NCI-H460 (cell line): ENCODE results near the gene HP1BP3. TPM values are rescaled to one million over a fixed set of nuclear protein-coding genes. Genes with fewer than 3 reads are reported as not detected.
"Not testable (repeated sequence)": the region's sequence is repeated elsewhere in the genome, so short reads cannot be mapped to it uniquely, and the experiment has no call there.

Source experiments
- DNase-seq: peaks from one replicate; pipeline ENCODE4 v3.0.0-alpha.2; 2016; ENCODE audit warnings: low read depth; ENCODE audit errors: extremely low read depth
- total RNA-seq: library from RNA; depleted of rRNA; stranded (reverse); fragments of >200 nt; shearing (Covaris generic); gene quantifications from 2 replicates; pipeline ENCODE4 v1.2.3, GENCODE V29; 2014

HP1BP3 gene
- total RNA-seq, 1 experiment from 2014 or later: 154 TPM

GRCh38 chr1:20728371-20729154 is 58.5 kb downstream of the HP1BP3 start:
- no peak for DNase-seq

DNA sequence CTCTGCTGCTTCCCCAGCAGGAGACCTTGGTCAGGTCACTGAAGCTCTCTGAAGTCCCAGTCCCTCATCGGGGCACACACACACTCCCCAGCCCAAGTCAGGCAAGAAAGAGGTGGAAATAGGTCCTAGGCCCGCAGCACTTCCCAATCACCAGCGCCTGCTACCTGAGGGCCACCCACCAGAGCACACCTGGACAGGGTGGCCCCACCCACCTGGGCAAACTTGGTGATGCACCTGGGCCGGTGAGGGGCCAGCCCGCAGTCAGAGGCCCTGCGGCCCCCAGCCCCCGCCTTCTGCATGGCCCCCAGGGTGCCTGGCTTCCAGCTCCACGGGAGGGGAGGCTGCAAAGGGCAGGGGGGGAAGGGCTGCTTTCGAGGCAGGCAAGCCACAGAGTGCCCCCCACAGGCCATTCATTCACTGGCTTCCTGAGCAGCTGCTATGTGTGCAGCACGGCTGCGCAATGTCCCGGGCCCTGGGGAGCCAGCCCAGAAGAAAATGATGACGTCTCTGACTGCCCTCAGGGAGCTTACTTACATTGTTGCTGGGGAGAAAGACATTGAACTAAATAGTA is 59.3 kb downstream of the HP1BP3 start:
- DNase-seq: no peak

DNA sequence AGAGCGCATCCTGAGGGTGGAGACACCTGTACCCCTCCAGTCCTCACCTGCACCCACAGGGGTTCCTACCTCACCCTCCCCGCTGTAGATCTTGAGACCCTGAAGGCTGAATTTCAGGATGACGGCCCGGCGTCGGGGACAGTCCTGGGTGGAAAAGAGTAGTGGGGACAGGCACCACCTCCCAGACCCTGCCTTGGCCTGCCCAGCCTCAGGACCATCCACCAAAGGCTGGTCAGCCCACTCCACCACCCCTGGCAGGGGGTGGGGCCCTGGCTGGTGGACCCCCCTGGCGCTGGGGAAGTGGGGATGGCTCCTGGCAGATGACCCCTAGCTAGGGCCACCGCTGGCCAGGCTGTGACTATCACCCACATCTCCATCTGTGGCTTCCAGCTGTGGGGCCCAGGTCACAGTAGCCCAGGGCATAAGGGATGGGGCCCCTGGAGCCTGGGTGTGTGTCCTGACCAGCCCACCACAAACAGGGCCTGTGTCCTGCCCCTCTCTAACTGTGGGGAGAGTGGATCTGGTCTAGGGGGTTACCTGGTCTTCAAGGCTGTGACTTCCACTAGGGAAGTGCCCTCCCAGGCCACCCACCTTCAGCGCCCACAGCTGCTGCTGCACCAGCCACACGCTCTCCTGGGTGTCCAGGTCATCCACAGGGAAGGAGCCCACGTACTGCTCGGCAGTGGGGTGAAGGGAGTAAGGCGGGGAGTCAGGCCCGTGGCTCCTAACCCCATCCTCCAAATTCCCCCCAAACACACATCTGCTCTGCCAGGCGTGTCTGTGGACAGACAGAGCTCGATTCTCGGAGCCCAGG is 60.0 kb downstream of the HP1BP3 start:
- no peak for DNase-seq

DNA sequence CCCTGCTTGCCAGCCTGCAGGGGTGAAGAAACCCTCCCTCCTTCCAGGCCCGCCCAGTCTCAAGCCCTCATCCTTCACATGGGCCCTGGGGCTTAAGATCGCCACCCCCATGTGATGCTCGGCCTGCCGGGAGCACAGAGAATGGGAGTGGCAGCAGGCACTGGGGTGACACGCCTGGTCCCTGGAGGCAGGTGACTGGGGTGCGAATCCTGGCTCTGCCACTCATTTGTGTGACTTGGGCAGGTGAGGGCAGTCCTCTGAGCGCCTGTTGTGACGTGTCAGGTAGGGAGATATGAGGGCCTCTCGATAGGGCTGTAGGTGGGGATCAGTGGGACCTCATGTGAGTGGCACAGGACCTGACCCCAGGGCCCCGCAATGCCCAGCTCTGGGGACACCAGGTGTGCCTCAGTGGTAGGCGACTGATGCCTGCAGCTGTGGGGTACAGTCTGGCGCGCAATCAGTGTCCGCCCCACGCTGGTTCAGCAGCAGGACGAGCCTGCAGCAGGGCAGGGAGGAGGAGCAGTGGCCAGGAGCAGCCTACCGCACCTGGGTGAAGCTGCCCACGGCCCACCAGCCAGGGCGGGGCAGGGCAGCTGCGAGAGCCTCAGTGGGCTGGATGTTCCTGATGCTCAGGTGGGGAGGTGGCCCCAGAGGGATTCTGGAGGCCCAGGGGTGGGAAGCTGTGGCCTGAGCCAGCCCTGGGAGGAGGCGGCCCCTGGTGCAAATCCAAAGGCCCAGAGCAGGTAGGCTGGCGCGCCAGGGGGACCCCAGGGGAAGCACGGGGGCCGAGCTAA is 60.8 kb downstream of the HP1BP3 start:
- DNase-seq: no peak

- no peak for DNase-seq
These were observed 61.7 kb downstream of the HP1BP3 start for GRCh38 chr1:20725189-20726117.

- DNase-seq: no peak
These were observed 62.5 kb downstream of the HP1BP3 start for GRCh38 chr1:20724364-20725188.

- no peak for DNase-seq
These were observed 63.4 kb downstream of the HP1BP3 start for GRCh38 chr1:20723537-20724363.

- no peak for DNase-seq
These were observed 64.0 kb downstream of the HP1BP3 start for GRCh38 chr1:20723159-20723536.

GRCh38 chr1:20721117-20722061 is 65.7 kb downstream of the HP1BP3 start:
- no peak for DNase-seq

DNA sequence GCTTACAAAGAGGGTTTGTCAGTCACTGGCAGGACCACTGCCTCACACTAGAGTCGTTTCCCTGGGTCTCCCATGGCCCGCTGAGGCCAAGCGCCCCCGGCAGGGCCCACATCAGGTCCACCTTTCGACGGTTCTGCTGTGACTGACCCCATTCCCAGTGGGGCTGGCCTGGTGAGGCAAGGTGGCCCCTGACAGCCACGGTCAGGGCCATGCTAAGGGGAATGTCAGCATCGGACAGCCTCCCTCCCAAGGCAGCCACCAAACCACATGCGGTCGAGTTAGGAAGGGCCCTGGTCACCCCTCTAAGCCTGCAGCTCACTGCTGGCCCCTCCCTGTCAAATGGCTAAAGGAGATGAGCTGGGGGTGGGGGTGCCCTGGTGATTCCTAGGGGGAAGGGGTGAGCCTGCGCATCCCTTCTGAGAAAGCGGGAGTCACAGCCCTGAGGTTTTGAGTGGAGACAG is 66.4 kb downstream of the HP1BP3 start:
- no peak for DNase-seq

DNA sequence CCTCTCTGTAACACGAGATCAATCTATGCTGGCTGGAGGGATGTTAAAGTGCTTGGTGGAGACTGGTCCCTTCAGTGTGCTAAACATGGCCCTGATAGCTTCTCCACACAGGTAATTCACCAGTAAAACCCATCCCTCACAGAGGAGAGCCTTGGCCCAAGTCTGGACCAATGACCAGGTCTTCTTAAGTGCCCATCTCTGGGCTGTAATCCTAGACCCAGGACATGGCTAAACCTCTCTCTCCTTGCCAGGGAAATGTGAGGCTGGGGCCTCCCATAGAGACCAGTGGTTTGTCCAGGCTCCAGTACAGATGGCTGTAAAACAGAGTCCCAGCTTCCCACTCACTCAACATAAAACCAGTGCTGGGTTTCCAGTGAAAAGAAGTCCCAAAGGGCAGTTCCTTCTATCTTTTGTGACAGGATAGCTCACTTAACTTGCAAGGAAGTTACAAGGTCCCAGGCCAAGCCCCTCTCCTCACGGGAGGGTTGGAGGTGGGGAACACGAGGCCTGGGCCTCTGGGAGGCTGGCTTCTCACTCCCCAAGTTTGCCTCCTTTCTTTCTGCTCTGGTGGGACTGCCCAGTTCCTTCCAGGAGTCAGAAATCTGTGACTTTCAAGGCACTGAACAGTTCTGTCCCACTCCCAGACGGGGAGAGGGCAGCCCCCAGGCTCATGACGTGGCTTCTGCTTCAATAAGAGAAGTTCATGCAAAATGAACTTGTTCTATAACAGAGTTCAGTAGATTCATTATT is 67.1 kb downstream of the HP1BP3 start:
- DNase-seq: no peak

DNA sequence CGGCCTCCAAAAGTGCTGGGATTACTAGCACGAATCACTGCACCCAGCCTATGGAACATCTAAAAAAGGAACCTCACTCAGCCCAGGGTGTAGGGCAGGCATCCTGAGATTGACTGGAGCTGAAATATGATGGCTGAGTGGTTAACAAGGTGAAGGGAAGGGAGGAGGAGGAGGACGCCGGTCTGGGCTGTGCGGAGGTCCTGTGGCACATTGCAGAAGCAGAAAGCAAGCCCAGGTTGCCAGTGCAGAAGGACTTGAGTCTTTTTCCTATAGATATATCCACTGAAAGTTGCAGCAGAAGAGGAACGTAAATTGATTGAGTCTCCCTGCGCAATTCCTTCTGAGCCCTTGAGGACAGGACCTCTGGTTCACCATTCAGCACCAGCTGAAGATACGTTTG is 67.8 kb downstream of the HP1BP3 start:
- DNase-seq: no peak

DNA sequence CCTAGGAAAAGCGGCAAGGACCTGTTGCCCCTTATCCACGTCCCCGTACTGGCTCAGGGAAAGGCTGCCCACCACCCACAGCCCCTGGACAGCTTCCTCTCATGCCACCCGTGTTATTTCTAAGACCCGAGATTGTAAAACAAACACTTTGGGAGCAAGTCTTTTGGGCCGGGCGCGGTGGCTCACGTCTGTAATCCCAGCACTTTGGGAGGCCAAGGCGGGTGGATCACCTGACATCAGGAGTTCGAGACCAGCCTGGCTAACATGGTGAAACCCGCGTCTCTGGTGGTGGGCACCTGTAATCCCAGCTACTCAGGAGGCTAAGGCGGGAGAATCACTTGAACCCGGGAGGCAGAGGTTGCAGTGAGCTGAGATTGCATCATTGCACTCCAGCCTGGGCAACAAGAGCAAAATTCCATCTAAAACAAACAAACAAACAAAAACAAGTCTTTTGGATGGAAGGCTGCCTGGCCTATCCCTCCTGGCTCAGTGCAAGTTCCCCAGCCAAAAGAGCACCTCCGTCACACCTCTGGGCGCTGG is 68.7 kb downstream of the HP1BP3 start:
- not testable (repeated sequence) for DNase-seq

GRCh38 chr1:20717452-20718342 is 69.4 kb downstream of the HP1BP3 start, which contains the start of gene KIF17:
Gene KIF17 (minus strand): TSS chr1:20718007. CDS start chr1:20717706, 301 bp downstream.
- peak; percentile 46 for DNase-seq

GRCh38 chr1:20716232-20716631 is 70.9 kb downstream of the HP1BP3 start:
- DNase-seq: no peak
